Thymus (tissue), 11 donors: ENCODE data around the gene FAM193A. TPM values are rescaled to one million over a fixed set of nuclear protein-coding genes. Genes with fewer than 3 reads are reported as not detected.
"Not testable (repeated sequence)": the region's sequence is repeated elsewhere in the genome, so short reads cannot be mapped to it uniquely, and the experiment has no call there.

Experiments
- DNase-seq, 9 donors: peaks; one replicate each; pipeline ENCODE4 v3.0.0-alpha.2; 2013; ENCODE audit warnings: low spot score in 9 of 9, low read depth in 6 of 9, missing footprints in 1 of 9
- H3K27ac ChIP-seq, 2 donors: one replicate each; pipeline ENCODE4 v1.5.1; 2013; ENCODE audit warnings: control low read depth in 1 of 2, low read depth in 1 of 2, low read length in 1 of 2, mild to moderate bottlenecking in 1 of 2, moderate library complexity in 1 of 2
- H3K27me3 ChIP-seq, 2 donors: one replicate each; pipeline ENCODE4 v1.5.1; 2013; ENCODE audit warnings: low read length in 1 of 2; ENCODE audit not compliant: control insufficient read depth in 2 of 2, insufficient read depth in 1 of 2
- H3K36me3 ChIP-seq, 2 donors: one replicate each; pipeline ENCODE4 v1.5.1; 2013; ENCODE audit warnings: low read length in 1 of 2, mild to moderate bottlenecking in 1 of 2, moderate library complexity in 1 of 2; ENCODE audit not compliant: control insufficient read depth in 2 of 2, insufficient read depth in 2 of 2
- H3K4me1 ChIP-seq, 2 donors: one replicate each; pipeline ENCODE4 v1.5.1; 2013; ENCODE audit warnings: low read length in 2 of 2; ENCODE audit not compliant: control insufficient read depth in 2 of 2, insufficient read depth in 2 of 2
- H3K4me3 ChIP-seq, 2 donors: one replicate each; pipeline ENCODE4 v1.5.1; 2013; ENCODE audit warnings: low read length in 2 of 2, control low read depth in 1 of 2, mild to moderate bottlenecking in 1 of 2
- H3K9me3 ChIP-seq, 2 donors: one replicate each; pipeline ENCODE4 v1.5.1; 2013; ENCODE audit warnings: low read length in 1 of 2, mild to moderate bottlenecking in 1 of 2; ENCODE audit not compliant: control insufficient read depth in 2 of 2, insufficient read depth in 1 of 2
- WGBS: extraction: QIAGEN DNeasy Blood & Tissue Kit; methylation state at CpG from one replicate; pipeline ENCODE4 v1.1.7; 2013; 5-methylcytosine and 5-hydroxymethylcytosine counted together
- polyA plus RNA-seq: library from polyadenylated mRNA; stranded (reverse); fragments of 200-250 nt; gene quantifications from one replicate; pipeline ENCODE4 v1.2.3, GENCODE V29; 2013
- total RNA-seq: library from RNA; stranded (reverse); fragments of 120-200 nt; gene quantifications from one replicate; pipeline ENCODE4 v1.2.4, GENCODE V29; 2013
- donor health status: healthy.

Gene FAM193A
- total and polyA plus RNA-seq, 2 donors = 9.0 to 13.8 TPM

- no peak for DNase-seq
- peaks cover 55 to 60% of the 10 kb centered on the region in 2 donors for H3K36me3 ChIP-seq
- H3K4me3 ChIP-seq = no peak overlapping the region
- no peaks in the 10 kb centered on the region for H3K4me1 ChIP-seq
- no peaks in the 10 kb centered on the region for H3K9me3 ChIP-seq
- WGBS = 98% methylated on average over 24 of the region's 24 CpGs
- no peaks in the 10 kb centered on the region for H3K27me3 ChIP-seq
- H3K27ac ChIP-seq = no peak overlapping the region
Measured at GRCh38 chr4:2630556-2631273, 94.3 kb downstream of the FAM193A start.

DNA sequence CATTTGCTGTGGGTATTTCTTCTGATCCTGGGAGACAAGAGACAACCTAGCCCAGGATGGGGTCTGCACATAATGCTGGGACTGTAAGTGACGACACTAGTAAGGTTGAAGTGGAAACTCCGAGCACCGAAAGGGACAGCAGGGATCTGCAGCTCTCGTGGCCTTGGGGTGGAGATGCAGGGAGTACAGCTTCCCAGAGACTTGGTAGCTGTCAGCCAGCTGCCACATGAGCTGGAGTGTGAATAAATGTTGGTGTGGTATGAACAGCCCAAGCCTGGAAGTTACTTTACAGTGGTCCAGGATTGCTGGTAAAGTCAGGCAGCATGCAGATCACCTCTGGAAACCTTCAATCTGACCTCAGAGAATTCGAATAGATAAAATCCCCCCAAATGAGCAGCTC lies 97.6 kb downstream of the FAM193A start:
- Histone ChIP-seq H3K36me3 (peaks cover 49 to 66% of the 10 kb centered on the region in 2 donors), H3K9me3 (no peaks in the 10 kb centered on the region), H3K4me1 (no peaks in the 10 kb centered on the region), H3K27me3 (no peaks in the 10 kb centered on the region), H3K4me3 (no peak overlapping the region), H3K27ac (no peak overlapping the region)
- 96% methylated on average over 5 of the region's 5 CpGs for WGBS
- no peak for DNase-seq

DNA sequence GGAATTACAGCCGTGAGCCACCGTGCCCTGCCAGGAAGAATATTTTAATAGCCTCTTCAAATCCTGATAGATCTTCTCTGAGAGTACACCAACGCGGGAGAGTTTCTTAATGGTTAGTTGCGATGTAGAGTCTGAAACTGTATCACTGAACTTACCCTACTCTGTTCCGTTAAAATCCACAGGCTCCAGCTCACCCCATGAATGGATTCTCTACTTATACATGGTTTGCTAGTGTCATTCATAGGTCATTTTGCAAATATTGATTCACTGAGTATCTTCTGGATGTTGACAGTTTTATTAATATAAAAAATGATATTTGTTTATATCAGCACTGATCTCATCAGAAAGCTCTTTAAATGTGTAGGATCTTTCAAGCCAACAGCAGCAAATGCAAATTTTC lies 99.9 kb downstream of the FAM193A start:
- 97% methylated on average over 6 of the region's 6 CpGs for WGBS
- Histone ChIP-seq H3K27me3 (no peaks in the 10 kb centered on the region), H3K4me3 (no peak overlapping the region), H3K27ac (no peak overlapping the region), H3K36me3 (peaks cover 54 to 69% of the 10 kb centered on the region in 2 donors), H3K4me1 (no peaks in the 10 kb centered on the region), H3K9me3 (no peaks in the 10 kb centered on the region)
- DNase-seq = no peak

GRCh38 chr4:2636994-2637393 lies 100.5 kb downstream of the FAM193A start:
- not testable (repeated sequence) for H3K27me3 ChIP-seq, H3K4me3 ChIP-seq, H3K27ac ChIP-seq, H3K4me1 ChIP-seq, H3K9me3 ChIP-seq, DNase-seq
- H3K36me3 ChIP-seq = peaks cover 49 to 62% of the 10 kb centered on the region in 2 donors
- 99% methylated on average over 5 of the region's 5 CpGs for WGBS

GRCh38 chr4:2637956-2638552 lies 101.6 kb downstream of the FAM193A start:
- H3K9me3 ChIP-seq = no peaks in the 10 kb centered on the region
- peaks cover 49 to 54% of the 10 kb centered on the region in 2 donors for H3K36me3 ChIP-seq
- DNase-seq = no peak
- H3K27ac ChIP-seq = no peak overlapping the region
- 95% methylated on average over 9 of the region's 9 CpGs for WGBS
- H3K4me3 ChIP-seq = no peak overlapping the region
- no peaks in the 10 kb centered on the region for H3K27me3 ChIP-seq
- no peaks in the 10 kb centered on the region for H3K4me1 ChIP-seq

DNA sequence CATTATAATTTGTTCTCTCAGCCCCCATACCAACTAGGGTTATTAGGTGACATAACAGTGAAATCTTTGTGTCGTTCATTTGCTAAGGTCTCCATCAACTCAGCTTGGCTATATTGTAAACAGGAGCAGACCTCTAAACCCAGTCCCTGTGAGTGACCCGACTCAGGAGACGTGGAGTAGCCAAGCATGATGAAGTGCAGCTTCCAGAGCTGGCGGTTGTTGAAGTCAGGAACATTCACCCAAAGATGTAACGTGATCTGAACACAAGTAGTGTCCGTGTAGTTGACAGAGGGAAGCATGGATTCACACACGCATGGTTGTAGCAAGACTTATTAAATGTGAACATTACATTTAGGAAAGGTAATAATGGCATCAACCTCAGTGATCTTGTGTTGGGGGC lies 102.3 kb downstream of the FAM193A start:
- DNase-seq = no peak
- Histone ChIP-seq H3K4me3 (no peak overlapping the region), H3K9me3 (no peaks in the 10 kb centered on the region), H3K4me1 (no peaks in the 10 kb centered on the region), H3K36me3 (peaks cover 51 to 54% of the 10 kb centered on the region in 2 donors), H3K27ac (no peak overlapping the region), H3K27me3 (no peaks in the 10 kb centered on the region)
- WGBS = 96% methylated on average over 7 of the region's 7 CpGs

- Histone ChIP-seq H3K27ac (no peak overlapping the region), H3K9me3 (no peaks in the 10 kb centered on the region), H3K4me3 (no peak overlapping the region), H3K36me3 (peaks cover 57 to 61% of the 10 kb centered on the region in 2 donors), H3K4me1 (no peaks in the 10 kb centered on the region), H3K27me3 (no peaks in the 10 kb centered on the region)
- 97% methylated on average over 7 of the region's 7 CpGs for WGBS
- no peak for DNase-seq
Measured at GRCh38 chr4:2642968-2643367, 106.5 kb downstream of the FAM193A start.

- no peak for DNase-seq
- Histone ChIP-seq H3K27ac (no peak overlapping the region), H3K36me3 (peaks cover 57 to 61% of the 10 kb centered on the region in 2 donors), H3K4me1 (no peaks in the 10 kb centered on the region), H3K27me3 (no peaks in the 10 kb centered on the region), H3K9me3 (no peaks in the 10 kb centered on the region), H3K4me3 (no peak overlapping the region)
- WGBS = 98% methylated on average over 5 of the region's 5 CpGs
Measured at GRCh38 chr4:2643555-2643954, 107.1 kb downstream of the FAM193A start.

GRCh38 chr4:2646396-2647149 lies 110.1 kb downstream of the FAM193A start:
- H3K4me1 ChIP-seq = no peaks in the 10 kb centered on the region
- H3K27ac ChIP-seq = no peak overlapping the region
- H3K9me3 ChIP-seq = no peaks in the 10 kb centered on the region
- H3K27me3 ChIP-seq = no peaks in the 10 kb centered on the region
- no peak for DNase-seq
- H3K4me3 ChIP-seq = no peak overlapping the region
- peaks cover 60 to 69% of the 10 kb centered on the region in 2 donors for H3K36me3 ChIP-seq
- 96% methylated on average over 22 of the region's 22 CpGs for WGBS
